ENCODE measurements around the gene RHD.
"Not testable (repeated sequence)": the region's sequence is repeated elsewhere in the genome, so short reads cannot be mapped to it uniquely, and the experiment has no call there.

The RHD gene

DNA sequence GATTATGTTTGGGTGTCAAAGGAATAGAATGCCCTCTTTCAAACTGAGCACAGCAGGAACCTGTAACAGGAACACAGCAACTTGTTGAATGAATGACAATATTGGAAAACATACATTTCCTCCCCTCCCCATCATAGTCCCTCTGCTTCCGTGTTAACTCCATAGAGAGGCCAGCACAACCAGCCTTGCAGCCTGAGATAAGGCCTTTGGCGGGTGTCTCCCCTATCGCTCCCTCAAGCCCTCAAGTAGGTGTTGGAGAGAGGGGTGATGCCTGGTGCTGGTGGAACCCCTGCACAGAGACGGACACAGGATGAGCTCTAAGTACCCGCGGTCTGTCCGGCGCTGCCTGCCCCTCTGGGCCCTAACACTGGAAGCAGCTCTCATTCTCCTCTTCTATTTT lies at the start of gene RHD:
TSS of gene RHD (plus strand) at position 272 of the 400 bp plus-strand sequence. CDS start at position 311, 39 bp downstream.
- DNase-seq: not testable (repeated sequence)

DNA sequence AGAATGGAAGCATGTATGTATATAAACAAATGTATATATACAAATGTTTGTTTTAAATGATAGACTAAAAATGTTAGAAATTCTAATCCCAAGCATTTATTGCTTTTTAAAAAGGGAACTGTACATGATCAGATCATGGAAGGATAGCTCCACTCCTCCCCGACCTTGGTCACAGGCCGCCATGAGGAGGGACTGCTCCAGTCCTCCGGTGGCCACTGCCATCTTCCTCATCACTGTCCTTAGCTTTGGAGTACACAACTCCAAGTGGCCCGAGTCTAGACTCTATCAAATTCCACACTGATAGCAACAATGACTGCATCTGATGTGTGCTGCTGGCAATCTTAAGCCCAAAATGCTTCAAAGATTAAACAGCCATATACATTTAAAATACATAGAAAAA lies 49.7 kb upstream of the RHD start:
- DNase-seq: no peak

DNA sequence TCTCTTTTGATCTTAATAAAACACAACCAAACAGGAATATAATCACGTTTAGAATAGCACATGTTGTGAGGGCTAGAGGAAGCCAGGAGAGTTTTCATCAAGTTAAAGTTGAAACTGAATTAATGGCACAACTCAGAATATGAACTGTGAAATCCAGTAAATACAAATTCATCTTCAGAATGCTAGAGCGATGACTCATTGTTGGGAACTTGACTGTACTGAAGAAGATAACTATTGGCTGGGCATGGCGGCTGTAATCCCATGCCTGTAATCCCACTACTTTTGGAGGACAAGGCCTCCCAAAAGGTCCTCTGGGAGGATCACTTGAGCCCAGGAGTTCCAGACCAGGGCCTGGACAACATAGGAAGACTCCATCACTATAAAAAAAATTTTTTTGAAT lies 48.8 kb upstream of the RHD start:
- no peak for DNase-seq

DNA sequence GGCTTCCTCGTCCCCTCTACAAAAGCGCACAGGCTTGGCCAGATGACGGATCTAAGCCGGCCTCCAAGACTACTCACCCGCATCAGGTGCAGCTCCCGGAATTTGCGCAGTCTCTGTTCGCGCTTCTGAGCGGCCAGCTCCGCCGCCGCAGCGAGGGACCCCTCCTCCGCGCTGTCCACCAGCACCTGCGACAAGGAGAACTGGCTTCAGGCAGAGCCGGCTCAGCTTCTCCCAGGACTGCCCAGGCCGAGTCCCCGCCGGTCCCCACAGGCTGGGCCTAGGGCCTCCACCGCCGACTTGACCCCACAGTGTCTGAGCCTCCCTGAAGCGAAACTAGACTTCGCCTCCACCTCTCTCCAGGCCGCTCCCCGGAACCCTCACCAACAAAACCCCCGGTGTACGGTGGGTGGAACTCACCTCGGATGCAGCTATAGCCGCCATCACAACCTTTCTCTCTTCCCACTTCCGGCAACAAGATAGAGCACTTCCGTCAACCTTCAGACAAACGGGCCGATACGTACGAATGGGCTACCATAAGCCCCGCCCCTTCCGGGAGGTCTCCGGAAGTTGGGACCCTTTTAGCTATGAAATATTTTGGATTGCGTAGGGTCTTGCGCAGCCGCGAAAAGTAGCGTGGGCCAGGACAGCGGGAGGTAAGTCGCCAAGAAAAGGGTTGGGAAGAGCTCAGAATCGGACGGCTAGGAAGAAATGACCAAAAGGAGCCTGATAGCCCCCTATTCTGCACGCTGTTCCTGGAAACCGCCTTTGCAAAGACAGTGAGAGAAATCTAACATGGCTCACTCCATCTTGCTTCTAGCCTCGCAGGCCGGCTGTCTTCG lies 40.1 kb upstream of the RHD start, which contains the start of gene SYF2:
TSS of gene SYF2 (minus strand) at position 476 of the 839 bp plus-strand sequence. CDS start at position 441, 35 bp downstream.
- peak; percentile 91 for DNase-seq

DNA sequence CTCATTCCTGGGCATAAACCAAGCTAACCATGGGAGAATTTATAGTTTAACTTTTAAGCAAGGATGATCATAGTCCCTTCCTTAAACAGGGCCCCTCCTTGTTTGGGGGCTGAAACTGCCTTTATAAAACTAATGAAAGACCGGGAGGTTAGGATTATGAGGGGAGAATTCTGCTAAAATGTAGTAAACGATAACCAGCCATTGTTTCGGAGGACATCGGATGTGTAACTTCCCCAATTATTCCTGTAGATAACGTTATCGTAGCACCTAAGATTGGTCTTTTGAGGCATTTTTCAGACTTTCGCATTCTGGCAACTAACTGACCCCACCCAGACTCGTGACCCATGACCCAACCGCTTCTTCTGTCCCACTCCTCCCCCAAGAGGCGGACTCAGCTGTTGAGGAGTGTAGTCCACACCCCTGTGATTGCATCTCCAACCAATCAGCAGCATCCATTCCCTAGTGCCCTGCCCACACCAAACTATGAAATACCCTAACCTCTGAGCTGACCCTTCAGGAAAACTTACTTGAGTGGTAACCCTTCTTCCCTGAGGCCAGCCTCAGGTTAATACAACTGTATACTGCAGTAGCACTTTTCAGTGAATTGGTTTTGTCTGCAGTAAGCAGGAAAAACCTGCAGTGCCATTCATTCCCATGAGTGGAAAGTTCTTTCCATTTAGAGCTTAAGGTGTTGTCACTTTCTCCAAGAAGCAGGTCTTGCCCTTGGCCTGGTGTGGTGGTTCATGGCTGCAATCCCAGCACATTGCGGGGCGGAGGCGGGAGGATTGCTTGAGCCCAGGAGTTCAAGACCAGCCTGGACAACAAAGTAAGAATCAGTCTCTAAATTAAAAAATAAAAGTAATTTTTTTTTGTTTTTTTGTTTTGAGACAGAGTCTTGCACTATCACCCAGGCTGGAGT lies 39.2 kb upstream of the RHD start:
- peak; percentile 53 for DNase-seq

DNA sequence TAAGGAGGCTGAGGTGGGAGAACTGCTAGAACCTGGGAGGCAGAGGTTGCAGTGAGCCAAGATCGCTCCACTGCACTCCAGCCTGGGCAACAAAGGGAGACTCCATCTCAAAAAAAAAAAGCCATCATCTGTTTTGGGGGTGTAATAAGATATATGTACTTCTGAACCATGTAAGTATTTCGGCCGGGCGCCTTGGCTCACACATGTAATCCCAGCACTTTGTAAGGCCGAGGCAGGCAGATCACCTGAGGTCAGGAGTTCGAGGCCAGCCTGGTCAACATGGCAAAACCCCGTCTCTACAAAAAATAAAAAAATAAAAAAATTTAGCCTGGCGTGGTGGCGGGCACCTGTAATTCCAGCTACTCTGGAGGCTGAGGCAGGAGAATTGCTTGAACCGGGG lies 36.9 kb upstream of the RHD start:
- not testable (repeated sequence) for DNase-seq

DNA sequence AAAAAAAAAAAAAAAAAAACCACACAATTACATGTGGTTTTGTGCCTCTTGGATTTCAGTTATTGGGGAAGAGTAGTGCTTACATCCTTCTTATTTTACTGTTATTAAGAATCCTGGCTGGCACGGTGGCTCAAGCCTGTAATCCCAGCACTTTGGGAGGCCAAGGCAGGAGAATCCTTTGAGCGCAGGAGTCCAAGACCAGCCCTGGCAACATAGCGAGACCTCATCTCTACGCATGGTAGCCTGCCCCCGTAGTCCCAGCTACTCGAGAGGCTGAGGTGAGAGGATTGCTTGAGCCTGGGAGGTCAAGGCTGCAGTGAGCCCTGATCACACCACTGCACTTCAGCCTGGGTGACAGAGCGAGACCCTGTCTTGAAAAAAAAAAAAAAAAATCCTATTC lies 36.0 kb upstream of the RHD start:
- not testable (repeated sequence) for DNase-seq

DNA sequence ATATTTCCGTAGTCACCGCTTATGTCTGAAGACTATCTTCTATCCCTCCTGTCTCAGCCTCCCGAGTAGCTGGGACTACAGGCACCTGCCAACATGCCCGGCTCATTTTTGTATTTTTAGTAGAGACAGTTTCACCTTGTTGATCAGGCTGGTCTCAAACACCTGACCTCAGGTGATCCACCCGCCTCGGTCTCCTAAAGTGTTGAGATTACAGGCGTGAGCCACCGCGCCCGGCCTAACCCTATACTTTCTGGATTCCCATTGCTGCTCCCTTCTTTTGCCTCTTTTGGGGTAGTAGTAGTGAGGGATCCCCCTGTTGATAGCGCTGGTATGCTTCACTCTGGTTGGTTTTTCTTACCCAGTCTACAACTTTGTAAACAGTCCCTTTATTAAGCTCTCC lies 34.3 kb upstream of the RHD start:
- DNase-seq: no peak

DNA sequence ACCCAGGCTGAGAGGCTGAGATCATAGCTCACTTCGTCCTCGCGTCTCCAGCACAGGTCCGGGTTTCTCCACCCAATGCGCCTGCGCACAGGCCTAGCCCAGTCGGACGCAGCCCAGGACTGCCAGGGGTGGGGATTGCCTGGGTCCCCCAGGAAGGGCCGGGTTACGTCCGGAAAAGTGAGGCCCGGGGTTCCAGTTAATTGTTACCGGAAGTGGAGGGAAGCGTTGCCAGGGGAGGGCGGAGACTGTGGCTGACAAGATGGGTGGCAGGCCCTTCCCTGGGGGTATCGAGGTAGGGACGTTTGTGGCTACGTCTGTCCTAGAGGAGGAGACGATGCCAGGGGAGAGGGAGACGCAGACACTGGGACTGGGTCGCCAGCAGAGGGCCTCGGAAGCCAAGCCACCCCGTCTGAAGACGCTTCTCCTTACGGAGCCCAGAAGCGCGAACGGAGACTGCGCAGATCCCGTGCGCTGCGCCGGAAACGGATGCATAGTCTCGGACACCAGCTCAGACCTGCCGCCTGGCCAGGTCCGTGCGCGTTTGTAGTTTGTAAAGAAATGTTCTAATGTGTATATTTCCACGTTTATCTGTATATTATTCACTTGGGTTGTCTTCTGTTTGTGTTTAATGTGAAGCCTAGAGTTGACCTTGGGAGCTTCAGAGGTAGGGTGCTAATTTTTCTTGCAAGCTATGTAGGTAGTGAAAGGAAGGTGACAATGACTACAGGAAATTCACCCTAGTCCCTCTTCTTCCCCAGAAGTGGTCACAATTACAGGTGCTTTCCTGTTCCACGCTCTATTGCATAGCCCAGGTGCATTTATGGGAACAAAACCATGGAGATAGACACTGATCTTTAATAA lies 32.4 kb upstream of the RHD start:
- peak; percentile 81 for DNase-seq

DNA sequence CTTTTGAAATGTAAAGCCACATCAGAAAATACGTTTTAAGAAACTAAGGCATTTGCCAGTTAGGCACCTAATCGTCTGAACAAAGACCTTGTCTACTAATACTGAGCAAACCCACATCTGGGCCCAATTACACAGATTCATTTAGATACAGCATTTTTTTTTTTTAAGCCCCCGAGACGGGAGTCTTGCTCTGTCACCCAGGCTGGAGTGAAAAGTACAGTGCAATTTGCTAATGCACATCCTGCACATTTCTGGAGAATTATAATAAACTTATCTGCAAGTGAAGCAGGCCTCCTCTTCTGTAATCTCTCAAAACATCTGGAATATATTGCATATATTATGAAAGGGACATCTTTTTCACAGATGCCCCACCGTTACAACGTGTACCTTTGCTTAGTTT lies 28.4 kb upstream of the RHD start:
- DNase-seq: no peak

DNA sequence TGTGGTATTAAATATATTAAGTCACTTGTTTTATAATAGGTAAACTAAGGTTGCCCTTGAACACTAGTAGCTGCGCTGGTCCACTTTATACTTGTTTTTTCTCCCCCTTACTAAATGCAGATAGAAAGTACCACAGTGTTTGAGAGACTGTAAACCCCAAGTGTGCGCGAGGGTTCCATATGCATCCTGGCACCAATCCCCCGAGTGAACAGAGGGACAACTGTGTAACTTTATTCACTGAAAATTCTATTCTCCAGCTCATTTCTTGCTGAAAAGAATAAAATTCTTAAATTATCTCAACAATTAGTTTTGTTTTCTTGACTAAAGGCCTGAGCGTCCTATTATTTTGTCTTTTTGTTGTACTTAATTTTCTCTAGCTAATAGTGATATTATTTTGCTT lies 26.9 kb upstream of the RHD start:
- DNase-seq: no peak

DNA sequence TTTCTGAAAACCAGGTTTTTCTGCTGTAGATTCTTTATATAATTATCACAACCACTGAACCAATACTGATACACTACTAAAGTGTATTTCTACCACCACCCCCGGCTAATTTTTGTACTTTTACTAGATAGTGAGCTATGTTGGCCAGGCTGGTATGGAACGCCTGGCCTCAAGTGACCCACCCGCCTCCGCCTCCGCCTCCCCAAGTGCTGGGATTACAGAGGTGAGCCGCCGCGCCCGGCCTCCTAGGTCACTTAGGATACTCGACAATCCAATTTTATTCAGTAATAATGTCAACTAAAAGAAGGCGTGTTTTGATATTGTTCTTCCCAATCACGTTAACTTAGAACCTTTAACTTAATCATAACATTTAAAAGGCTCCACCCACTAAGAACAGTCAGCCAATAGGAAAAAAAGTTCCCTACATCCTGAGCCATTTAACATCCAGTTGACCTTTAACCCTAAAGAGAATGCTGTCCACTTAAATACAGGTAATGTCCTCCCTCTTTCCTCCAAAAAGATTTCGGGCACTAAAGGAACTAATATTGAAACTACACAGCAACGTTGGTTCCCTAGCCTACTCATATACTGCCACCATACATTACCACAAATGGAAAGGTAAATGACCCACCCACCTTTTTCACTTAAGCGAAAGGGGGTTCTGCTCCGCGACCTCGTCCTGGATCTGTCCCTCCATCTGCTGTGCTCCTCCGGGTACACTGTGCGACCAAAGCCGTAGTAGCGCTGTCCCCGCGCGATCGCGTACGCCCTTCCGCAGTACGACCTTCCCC lies 26.3 kb upstream of the RHD start:
- DNase-seq: no peak

DNA sequence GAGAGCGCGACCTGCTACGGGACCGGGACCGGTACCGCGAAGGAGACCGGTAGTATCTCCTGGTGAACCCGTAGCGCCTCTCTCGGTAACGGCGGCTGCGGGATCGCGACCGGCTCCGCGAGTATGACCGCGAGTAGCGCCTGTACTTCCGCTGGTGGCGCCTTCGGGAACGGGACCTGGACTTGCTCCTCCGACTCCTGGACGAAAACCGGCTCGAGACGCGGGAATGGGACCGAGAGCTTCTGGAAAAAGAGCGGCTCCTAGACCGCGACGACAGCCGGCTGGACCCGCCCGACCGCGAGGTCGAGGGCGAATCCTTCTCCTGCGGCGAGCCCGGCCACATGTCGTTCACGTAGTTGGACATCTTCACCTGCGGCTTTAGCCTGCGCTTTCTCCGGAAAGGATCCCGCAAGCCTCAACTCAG lies 25.7 kb upstream of the RHD start:
- peak; percentile 31 for DNase-seq

DNA sequence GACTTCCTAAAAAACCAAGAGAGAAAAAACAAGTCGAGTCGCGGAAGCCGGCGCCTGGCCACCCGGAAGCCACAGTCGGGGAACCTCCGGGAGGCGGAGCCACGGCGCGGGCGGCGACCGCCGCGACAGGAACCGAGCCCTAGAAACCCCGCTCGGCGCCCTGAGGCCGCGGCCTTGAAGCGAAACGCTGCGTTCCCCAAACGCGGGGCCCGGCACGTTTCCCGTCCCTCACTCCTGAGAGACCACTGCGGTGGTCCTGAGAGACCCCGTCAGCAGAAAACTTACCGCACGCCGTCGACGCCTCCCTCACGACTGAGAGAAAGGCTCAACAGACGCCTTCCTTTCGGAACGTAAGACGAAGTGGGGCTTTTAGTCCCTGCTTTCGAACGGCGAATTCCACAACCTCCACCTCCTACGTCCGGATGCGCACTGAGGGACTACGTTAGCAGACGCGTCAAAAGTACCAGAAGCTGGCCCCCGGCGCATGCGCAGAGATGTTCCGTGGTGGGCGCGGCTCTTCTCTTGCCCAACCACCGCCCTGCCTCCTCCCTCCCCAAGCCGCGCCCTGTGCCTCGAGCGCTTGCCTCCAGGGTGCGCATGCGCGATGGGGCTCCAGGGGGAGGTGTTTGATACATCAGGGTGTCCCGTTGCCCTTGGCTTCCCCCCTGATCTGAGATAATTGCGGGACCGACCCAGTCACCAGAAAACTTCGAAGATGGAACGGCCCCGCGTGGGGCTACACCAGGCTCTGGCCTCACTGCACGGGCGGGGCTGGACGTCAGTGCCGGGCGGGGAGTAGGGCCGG lies 25.1 kb upstream of the RHD start, which contains the start of gene RSRP1:
TSS of gene RSRP1 (minus strand) at position 431 of the 805 bp plus-strand sequence. CDS start 491 bp downstream, outside the sequence.
- peak; percentile 100 for DNase-seq

DNA sequence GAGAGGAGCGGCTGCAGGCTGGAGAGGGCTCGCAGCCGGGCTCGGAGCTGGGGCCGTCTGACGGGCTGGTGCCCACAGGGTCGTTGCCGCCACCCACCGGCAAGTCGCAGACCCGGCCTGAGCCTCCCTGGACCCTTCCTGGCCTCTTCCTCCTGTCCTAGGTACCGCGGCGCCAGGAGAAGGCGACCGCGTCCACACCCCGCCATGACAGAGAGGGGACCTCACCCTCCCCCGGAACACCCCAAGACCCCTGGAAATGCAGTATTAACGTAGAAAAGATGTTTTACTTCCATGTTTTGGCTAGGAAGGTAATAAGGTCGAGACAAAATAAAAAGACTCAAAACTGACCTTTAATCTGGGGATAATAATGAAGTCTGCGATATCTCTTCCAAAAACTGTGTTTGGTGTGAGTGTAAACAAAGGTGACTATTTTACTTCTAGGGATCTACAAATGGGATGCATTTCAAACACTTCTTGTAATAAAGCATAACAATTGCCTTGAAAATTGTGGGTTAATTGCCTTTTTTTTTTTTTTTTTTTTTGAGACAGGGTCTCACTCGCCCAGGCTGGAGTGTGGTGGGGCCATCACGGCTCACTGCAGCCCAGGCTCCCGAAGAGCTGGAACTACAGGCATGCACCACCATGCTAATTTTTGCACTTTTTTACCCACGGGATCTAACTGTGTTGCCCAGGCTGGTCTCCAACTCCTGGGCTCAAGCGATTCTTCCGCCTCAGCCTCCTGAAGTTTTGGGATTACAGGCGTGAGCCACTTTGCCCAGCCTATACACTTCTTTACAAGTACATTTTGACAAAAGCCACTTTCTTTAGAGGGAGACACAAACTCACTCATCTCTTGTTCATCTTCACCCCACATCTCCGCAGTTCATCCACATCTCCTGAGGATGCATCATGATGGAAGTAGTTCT lies 24.2 kb upstream of the RHD start:
- DNase-seq: no peak

DNA sequence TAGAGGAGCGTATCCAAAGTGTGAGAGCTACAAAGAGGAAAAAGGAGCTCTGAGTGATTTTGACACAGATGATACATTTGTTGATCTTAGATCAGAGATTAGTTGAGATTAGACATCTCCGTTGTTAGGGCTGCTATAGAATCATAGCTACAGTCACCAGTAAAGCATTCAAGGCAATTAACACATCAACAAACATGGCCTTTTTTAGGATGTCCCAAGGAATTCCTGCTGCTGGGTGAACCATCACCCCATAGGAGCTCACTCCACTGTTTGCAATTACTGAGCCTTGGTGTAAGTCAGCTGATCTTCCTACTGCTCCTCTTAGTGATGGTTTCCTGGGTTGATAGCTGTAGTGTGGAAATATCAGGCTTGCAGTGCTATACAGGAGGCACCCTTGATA lies 18.4 kb upstream of the RHD start:
- no peak for DNase-seq

DNA sequence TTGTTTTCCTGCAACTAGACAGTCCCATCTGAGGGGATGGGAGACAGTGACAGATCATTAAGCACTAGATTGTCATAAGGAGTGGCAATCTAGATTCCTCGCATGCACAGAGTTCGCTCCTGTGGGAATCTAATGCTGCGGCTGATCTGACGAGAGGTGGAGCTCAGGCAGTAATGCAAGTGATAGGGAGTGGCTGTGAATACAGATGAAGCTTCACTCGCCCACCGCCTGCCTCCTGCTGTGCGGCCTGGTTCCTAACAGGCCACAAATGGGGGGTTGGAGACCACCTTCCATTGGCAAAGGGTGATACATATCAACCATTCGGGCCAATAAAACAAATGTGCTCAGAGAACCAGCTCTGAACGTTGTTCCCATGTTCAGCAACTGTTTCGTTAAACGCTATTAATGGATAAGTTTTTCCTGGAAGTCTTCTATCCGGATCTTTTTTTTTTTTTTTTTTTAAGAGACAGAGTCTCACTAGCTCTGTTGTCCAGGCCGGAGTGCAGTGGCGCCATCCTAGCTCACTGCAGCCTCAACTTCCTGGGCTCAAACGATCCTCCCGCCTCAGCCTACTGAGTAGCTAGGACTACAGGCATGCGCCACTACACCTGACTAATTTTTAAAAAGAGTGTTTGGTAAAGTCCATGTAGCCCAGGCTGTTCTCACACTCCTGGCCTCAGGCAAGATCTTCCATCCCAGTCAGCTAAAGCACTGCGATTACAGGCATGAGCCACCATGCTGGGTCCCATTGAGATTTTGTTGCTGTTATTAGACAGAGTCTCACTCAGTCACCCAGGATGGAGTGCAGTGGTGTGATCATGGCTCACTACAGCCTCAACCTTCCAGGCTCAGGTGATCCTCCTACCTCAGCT lies 16.4 kb upstream of the RHD start:
- DNase-seq: no peak

DNA sequence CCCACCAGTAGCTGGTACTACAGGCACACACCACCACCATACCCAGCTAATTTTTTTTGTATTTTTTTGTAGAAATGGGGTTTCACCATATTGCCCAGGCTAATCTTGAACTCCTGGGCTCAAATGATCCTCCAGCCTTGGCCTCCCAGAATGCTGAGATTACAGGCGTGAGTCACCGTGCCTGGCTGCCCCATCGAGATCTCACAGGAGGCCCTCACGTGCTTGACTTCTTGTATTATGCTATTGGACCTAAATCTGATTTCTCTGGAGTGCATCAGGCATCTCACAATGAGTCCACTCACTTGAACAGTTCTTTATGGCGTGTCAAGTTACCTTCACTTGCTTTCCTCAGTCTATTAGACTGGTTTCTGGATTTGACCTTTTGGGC lies 15.7 kb upstream of the RHD start:
- no peak for DNase-seq

DNA sequence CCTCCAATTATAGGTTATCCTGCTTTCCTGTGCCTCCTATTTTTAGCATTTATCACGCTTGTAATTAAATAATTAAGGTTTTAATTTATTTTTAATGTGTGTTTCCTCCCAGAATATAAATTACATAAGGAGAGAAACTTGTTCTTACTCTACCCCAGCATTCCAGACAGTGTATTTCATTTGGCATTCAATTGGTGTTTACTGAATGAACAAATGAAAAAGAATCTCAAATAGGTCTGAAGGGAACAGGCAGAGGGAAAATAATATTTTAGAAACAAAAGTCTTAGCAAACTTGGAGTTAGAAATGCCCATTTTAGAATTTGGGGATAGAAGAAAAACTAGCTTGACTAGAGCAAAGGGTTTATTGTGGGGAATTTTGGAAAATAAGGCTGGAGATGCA lies 15.1 kb upstream of the RHD start:
- DNase-seq: no peak

Measured in activated naive CD4-positive, alpha-beta T cell treated with anti-CD3 and anti-CD28 coated beads, Interleukin-2, amount 50 U/mL, for 16 hours (primary cell).